Skeletal muscle cell (primary cell): Measurements from ENCODE around the gene EIF2B5.

ENCODE experiments used
- DNase-seq: peaks from one replicate; pipeline ENCODE4 v3.0.0-alpha.2; 2010; ENCODE audit warnings: low read depth
- H3K4me3 ChIP-seq: 2 replicates; pipeline ENCODE4 v1.5.1; 2011; ENCODE audit warnings: low read depth, mild to moderate bottlenecking, control low read depth, low read length, moderate library complexity

Gene EIF2B5

GRCh38 chr3:184186184-184186901 lies 51.2 kb downstream of the EIF2B5 start, which contains the start of gene ABCF3:
ABCF3 (plus strand) TSS chr3:184186199; CDS start chr3:184186208, 9 bp downstream.
- peak within 1 kb of the TSS; percentile 87 for H3K4me3 ChIP-seq
- DNase-seq, result peak; percentile 20

DNA sequence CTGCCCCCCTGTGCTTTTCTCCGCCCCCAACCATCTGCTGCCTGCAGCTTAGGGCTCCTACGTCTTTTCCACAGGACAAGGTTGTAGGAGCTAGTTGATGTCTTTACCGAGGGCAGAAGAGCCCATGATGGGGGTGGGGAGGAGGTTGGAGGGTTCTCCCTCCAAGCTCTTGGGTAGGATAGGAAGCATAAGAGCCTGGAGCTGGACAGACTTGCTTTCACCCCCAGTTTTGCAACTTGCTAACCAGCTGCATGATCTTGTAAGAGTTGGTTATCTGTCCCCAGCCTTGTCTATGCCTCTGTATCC lies 51.7 kb downstream of the EIF2B5 start:
- DNase-seq, result no peak
- peak overlapping the region; percentile 87 for H3K4me3 ChIP-seq

GRCh38 chr3:184188080-184188479 lies 52.9 kb downstream of the EIF2B5 start:
- no peak overlapping the region for H3K4me3 ChIP-seq

DNA sequence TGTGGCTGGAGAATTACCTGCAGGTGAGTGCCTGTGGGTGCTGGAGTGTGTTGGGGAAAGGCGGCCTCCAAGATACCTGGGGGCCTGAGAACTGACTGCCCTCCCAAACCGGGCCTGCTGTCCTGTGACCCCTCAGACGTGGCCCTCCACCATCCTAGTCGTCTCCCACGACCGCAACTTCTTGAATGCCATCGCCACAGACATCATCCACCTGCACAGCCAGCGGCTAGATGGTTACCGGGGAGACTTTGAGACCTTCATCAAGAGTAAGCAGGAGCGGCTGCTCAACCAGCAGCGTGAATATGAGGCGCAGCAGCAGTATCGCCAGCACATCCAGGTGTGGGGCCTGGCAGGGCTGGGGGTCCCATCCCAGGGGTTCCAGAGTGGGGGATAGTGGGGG lies 54.3 kb downstream of the EIF2B5 start:
- no peak overlapping the region for H3K4me3 ChIP-seq

More at GRCh38 chr3:184188080-184188479, 52.9 kb downstream of the EIF2B5 start:
- DNase-seq, result no peak

GRCh38 chr3:184192889-184193288 lies 57.7 kb downstream of the EIF2B5 start:
- DNase-seq, result no peak

More for the DNA sequence above, 54.3 kb downstream of the EIF2B5 start:
- DNase-seq, result no peak

GRCh38 chr3:184193991-184194539 lies 58.9 kb downstream of the EIF2B5 start:
- no peak for DNase-seq
- H3K4me3 ChIP-seq, result no peak overlapping the region

More at GRCh38 chr3:184192889-184193288, 57.7 kb downstream of the EIF2B5 start:
- H3K4me3 ChIP-seq, result no peak overlapping the region
